PFSK-1 (cell line): ENCODE measurements around the gene MXRA5.

ENCODE experiments used
- FOXP2 ChIP-seq: optimal IDR thresholded peaks from 2 replicates; pipeline ENCODE3; 2011; ENCODE audit warnings: borderline replicate concordance, control low read depth, inconsistent platforms; ENCODE audit not compliant: insufficient read depth; ENCODE audit errors: extremely low read length, extremely low read depth
- POLR2AphosphoS5 ChIP-seq: IDR thresholded peaks from 2 replicates; pipeline ENCODE4 v1.6.1; 2012; ENCODE audit warnings: low read depth, mild to moderate bottlenecking, control low read depth, low read length, moderate library complexity
- SIN3A ChIP-seq: IDR thresholded peaks from 2 replicates; pipeline ENCODE4 v1.6.1; 2012; ENCODE audit warnings: mild to moderate bottlenecking, low read length, moderate library complexity, borderline replicate concordance; ENCODE audit not compliant: insufficient read depth
- TAF1 ChIP-seq: IDR thresholded peaks from 2 replicates; pipeline ENCODE4 v1.6.1; 2012; ENCODE audit warnings: low read length, control low read depth, borderline replicate concordance; ENCODE audit not compliant: insufficient read depth
- TF ChIP-seq, protein P1 (sequence below), 2 experiments: IDR thresholded peaks; 2 replicates each; pipeline versions ENCODE4 v1.6.1 to v1.8.0; 2011 to 2012; ENCODE audit warnings: low read depth in 2 of 2, low read length in 2 of 2, control low read depth in 1 of 2, inconsistent platforms in 1 of 2, mild to moderate bottlenecking in 1 of 2, moderate library complexity in 1 of 2; ENCODE audit not compliant: insufficient read depth in 1 of 2

Gene MXRA5

GRCh38 chrX:3379111-3379510 lies 32.7 kb upstream of the MXRA5 start:
- TF ChIP-seq FOXP2: no peak
- no peak for TF ChIP-seq POLR2AphosphoS5
- no peak for TF ChIP-seq TAF1
- TF ChIP-seq, protein P1, sequence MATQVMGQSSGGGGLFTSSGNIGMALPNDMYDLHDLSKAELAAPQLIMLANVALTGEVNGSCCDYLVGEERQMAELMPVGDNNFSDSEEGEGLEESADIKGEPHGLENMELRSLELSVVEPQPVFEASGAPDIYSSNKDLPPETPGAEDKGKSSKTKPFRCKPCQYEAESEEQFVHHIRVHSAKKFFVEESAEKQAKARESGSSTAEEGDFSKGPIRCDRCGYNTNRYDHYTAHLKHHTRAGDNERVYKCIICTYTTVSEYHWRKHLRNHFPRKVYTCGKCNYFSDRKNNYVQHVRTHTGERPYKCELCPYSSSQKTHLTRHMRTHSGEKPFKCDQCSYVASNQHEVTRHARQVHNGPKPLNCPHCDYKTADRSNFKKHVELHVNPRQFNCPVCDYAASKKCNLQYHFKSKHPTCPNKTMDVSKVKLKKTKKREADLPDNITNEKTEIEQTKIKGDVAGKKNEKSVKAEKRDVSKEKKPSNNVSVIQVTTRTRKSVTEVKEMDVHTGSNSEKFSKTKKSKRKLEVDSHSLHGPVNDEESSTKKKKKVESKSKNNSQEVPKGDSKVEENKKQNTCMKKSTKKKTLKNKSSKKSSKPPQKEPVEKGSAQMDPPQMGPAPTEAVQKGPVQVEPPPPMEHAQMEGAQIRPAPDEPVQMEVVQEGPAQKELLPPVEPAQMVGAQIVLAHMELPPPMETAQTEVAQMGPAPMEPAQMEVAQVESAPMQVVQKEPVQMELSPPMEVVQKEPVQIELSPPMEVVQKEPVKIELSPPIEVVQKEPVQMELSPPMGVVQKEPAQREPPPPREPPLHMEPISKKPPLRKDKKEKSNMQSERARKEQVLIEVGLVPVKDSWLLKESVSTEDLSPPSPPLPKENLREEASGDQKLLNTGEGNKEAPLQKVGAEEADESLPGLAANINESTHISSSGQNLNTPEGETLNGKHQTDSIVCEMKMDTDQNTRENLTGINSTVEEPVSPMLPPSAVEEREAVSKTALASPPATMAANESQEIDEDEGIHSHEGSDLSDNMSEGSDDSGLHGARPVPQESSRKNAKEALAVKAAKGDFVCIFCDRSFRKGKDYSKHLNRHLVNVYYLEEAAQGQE (IDR thresholded peaks at IDR 0.05; ENCODE audit: insufficient read depth in 1 of 2, low read depth in 2 of 2, low read length in 2 of 2): no peak
- no peak for TF ChIP-seq SIN3A

DNA sequence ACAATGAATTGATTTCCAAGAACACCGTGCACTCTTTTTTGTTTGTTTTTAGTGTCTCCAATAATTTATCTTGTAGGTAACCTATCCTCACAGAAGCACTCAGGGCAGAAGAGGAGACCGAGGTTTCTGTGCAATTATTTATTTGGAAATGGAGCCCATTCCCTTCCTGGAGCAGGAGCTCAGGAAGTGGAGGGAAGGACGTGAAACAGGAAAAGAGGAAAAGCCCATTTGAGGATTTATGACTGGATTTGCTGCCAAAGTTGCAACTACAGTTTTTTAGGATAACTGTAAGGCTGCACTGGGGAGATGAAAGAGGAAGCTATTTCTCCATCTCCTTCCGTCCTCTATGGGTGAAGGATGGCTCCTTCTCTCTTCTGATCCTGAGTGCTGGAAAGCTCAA lies 31.7 kb upstream of the MXRA5 start:
- TF ChIP-seq SIN3A (no peak), POLR2AphosphoS5 (no peak), TAF1 (no peak), FOXP2 (no peak)
- TF ChIP-seq, protein P1 (IDR thresholded peaks at IDR 0.05; ENCODE audit: insufficient read depth in 1 of 2, low read depth in 2 of 2, low read length in 2 of 2): no peak

DNA sequence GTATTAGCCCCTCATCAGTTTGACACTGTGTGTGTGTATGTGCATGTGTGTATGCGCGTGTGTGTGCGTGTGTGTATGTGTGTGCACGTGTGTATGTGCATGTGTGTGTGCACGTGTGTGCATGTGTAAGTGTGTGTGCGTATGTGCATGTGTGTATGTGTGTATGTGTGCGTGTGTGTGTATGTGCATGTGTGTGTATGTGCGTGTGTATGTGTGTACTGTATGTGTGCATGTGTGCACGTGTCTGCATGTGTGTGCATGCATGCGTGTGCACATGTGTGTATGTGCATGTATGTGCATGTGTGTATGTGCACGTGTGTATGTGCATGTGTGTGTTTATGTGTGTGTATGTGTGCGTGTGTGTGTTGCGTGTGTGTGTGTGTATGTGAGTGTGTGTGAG lies 31.1 kb upstream of the MXRA5 start:
- no peak for TF ChIP-seq POLR2AphosphoS5
- TF ChIP-seq, protein P1 (IDR thresholded peaks at IDR 0.05; ENCODE audit: insufficient read depth in 1 of 2, low read depth in 2 of 2, low read length in 2 of 2): no peak
- no peak for TF ChIP-seq TAF1
- TF ChIP-seq SIN3A: no peak
- no peak for TF ChIP-seq FOXP2

GRCh38 chrX:3374108-3374800 lies 27.8 kb upstream of the MXRA5 start:
- TF ChIP-seq SIN3A (no peak), FOXP2 (no peak), TAF1 (no peak), POLR2AphosphoS5 (no peak)
- TF ChIP-seq, protein P1 (IDR thresholded peaks at IDR 0.05; ENCODE audit: insufficient read depth in 1 of 2, low read depth in 2 of 2, low read length in 2 of 2): no peak

GRCh38 chrX:3371163-3371562 lies 24.7 kb upstream of the MXRA5 start:
- TF ChIP-seq, protein P1 (IDR thresholded peaks at IDR 0.05; ENCODE audit: insufficient read depth in 1 of 2, low read depth in 2 of 2, low read length in 2 of 2): no peak
- TF ChIP-seq SIN3A: no peak
- no peak for TF ChIP-seq TAF1
- no peak for TF ChIP-seq FOXP2
- no peak for TF ChIP-seq POLR2AphosphoS5
